ENCODE data around the gene ZNF33B.

Gene ZNF33B

GRCh38 chr10:42615419-42615818 is 23.0 kb downstream of the ZNF33B start:
- Histone ChIP-seq H3K4me3 (replicated peaks; ENCODE audit: insufficient read depth, low read length) (no peak overlapping the region), H3K27ac (replicated peaks) (no peak overlapping the region), H3K27me3 (ENCODE audit: insufficient read depth, poor library complexity, severe bottlenecking) (no peaks in the 10 kb centered on the region)
- TF ChIP-seq CTCF (IDR thresholded peaks at IDR 0.05; ENCODE audit: insufficient read depth, low read length): no peak
- TF ChIP-seq REST (IDR thresholded peaks at IDR 0.05; ENCODE audit: insufficient replicate concordance, low read depth): no peak
- no peak for TF ChIP-seq POLR2AphosphoS5 (IDR thresholded peaks at IDR 0.05; ENCODE audit: low read depth)
- no peak for TF ChIP-seq GABPA (IDR thresholded peaks at IDR 0.05; ENCODE audit: low read depth)
- TF ChIP-seq SPI1 (IDR thresholded peaks at IDR 0.05; ENCODE audit: borderline replicate concordance, low read depth): no peak
- DNase-seq (ENCODE audit: low read depth in 1 of 2, low spot score in 1 of 2): no peak

GRCh38 chr10:42609872-42610271 is 28.5 kb downstream of the ZNF33B start:
- Histone ChIP-seq H3K27ac (replicated peaks) (no peak overlapping the region), H3K27me3 (ENCODE audit: insufficient read depth, poor library complexity, severe bottlenecking) (no peaks in the 10 kb centered on the region), H3K4me3 (replicated peaks; ENCODE audit: insufficient read depth, low read length) (no peak overlapping the region)
- no peak for DNase-seq (ENCODE audit: low read depth in 1 of 2, low spot score in 1 of 2)
- no peak for TF ChIP-seq REST (IDR thresholded peaks at IDR 0.05; ENCODE audit: insufficient replicate concordance, low read depth)
- TF ChIP-seq CTCF (IDR thresholded peaks at IDR 0.05; ENCODE audit: insufficient read depth, low read length): no peak
- no peak for TF ChIP-seq POLR2AphosphoS5 (IDR thresholded peaks at IDR 0.05; ENCODE audit: low read depth)
- no peak for TF ChIP-seq GABPA (IDR thresholded peaks at IDR 0.05; ENCODE audit: low read depth)
- no peak for TF ChIP-seq SPI1 (IDR thresholded peaks at IDR 0.05; ENCODE audit: borderline replicate concordance, low read depth)

DNA sequence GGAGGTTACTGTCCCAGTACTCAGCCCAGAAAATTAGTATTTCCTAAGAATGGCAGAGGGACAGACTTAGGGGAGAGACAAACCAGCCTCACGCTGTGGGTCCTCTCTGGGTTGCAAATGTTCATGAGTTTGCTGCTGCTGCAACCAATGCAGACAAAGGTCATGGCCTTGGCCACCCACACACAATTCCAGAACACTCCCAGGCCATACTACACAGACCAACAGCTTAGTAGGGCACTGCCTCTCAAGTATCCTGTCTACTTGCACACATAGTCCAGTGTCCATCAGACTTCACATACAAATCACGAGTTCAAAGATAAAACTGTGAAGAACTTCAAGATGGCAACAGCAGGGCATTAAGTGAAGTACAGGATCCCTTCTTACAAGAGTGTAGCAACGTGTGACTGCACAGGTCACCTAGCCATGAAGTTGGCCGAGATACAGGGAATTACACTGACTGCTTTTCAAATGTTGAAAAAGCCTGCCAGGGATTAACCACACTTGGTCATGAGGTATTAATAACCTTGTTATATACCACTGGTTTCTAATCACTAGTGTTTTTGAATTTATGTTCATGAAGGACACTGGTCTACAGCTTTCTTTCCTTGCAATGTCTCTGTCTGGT is 40.0 kb downstream of the ZNF33B start:
- DNase-seq (ENCODE audit: low read depth in 1 of 2, low spot score in 1 of 2): no peak
- Histone ChIP-seq H3K27ac (replicated peaks) (no peak overlapping the region), H3K4me3 (replicated peaks; ENCODE audit: insufficient read depth, low read length) (no peak overlapping the region), H3K27me3 (ENCODE audit: insufficient read depth, poor library complexity, severe bottlenecking) (no peaks in the 10 kb centered on the region)
- TF ChIP-seq GABPA (IDR thresholded peaks at IDR 0.05; ENCODE audit: low read depth) (no peak), SPI1 (IDR thresholded peaks at IDR 0.05; ENCODE audit: borderline replicate concordance, low read depth) (no peak), POLR2AphosphoS5 (IDR thresholded peaks at IDR 0.05; ENCODE audit: low read depth) (no peak), CTCF (IDR thresholded peaks at IDR 0.05; ENCODE audit: insufficient read depth, low read length) (no peak), REST (IDR thresholded peaks at IDR 0.05; ENCODE audit: insufficient replicate concordance, low read depth) (no peak)
